IMR-90 (cell line): ENCODE measurements around the gene PRSS38. TPM values are rescaled to one million over a fixed set of nuclear protein-coding genes. Genes with fewer than 3 reads are reported as not detected.

Experiments used
- ATAC-seq: fragments of 200-7000 bp; cut with Tn5 transposase; 2 replicates; pipeline ENCODE4 v1.9.1; 2020; ENCODE audit warnings: low read depth, mild to moderate bottlenecking, moderate library complexity
- Bru-seq: library from RNA; stranded (reverse); fragments of 400-500 nt; gene quantifications from one replicate; lab custom pipeline; 2021; lab: Mats Ljungman, UMichigan
- BruChase-seq, 2 experiments: library from RNA; stranded (reverse); fragments of 400-500 nt; gene quantifications; one replicate each; lab custom pipeline; 2021; lab: Mats Ljungman, UMichigan
- BruUV-seq: library from RNA; stranded (reverse); fragments of 400-500 nt; replicated peaks from 2 replicates; lab custom pipeline; 2021; lab: Mats Ljungman, UMichigan
- CTCF ChIA-PET: fragments of 300-600 bp; formaldehyde crosslinking; extraction: SDS; loops from one replicate; lab custom pipeline; 2021; ENCODE audit warnings: antibody characterized with exemption; lab: Yijun Ruan, JAX
- POLR2A ChIA-PET: fragments of 300-600 bp; sonication (Branson Sonifier 250); formaldehyde crosslinking; loops from one replicate; lab custom pipeline; 2022; ENCODE audit warnings: antibody characterized with exemption; ENCODE audit not compliant: unreplicated experiment; lab: Charles Lee
- DNase-seq: peaks from one replicate; pipeline ENCODE4 v3.0.0; 2013
- H2AFZ ChIP-seq: replicated peaks from 2 replicates; pipeline ENCODE3; 2013; ENCODE audit warnings: low read length, mild to moderate bottlenecking; ENCODE audit not compliant: poor library complexity
- H2AK5ac ChIP-seq: 2 replicates; pipeline ENCODE4 v1.6.1; 2013; ENCODE audit warnings: low read depth, low read length, inconsistent platforms
- H2AK9ac ChIP-seq: replicated peaks from 2 replicates; pipeline ENCODE3; 2013; ENCODE audit warnings: mild to moderate bottlenecking, low read depth, low read length, moderate library complexity; ENCODE audit not compliant: poor library complexity
- H2BK120ac ChIP-seq: 2 replicates; pipeline ENCODE4 v1.6.1; 2013; ENCODE audit warnings: low read depth, low read length, inconsistent platforms
- H2BK15ac ChIP-seq: 3 replicates; pipeline ENCODE4 v1.6.1; 2013; ENCODE audit warnings: low read depth, low read length, inconsistent platforms
- H2BK20ac ChIP-seq: 2 replicates; pipeline ENCODE4 v1.6.1; 2013; ENCODE audit warnings: low read depth, mild to moderate bottlenecking, inconsistent platforms, low read length, moderate library complexity
- H2BK5ac ChIP-seq: 2 replicates; pipeline ENCODE4 v1.6.1; 2013; ENCODE audit warnings: mild to moderate bottlenecking, low read depth, low read length, inconsistent platforms; ENCODE audit not compliant: poor library complexity, severe bottlenecking
- H3K14ac ChIP-seq: replicated peaks from 2 replicates; pipeline ENCODE4 v1.6.1; 2013; ENCODE audit warnings: low read depth, low read length, inconsistent platforms
- H3K18ac ChIP-seq: 2 replicates; pipeline ENCODE4 v1.6.1; 2013; ENCODE audit warnings: low read depth, low read length, control low read depth
- H3K23ac ChIP-seq: 2 replicates; pipeline ENCODE4 v1.6.1; 2013; ENCODE audit warnings: low read depth, low read length, inconsistent platforms
- H3K27ac ChIP-seq: 2 replicates; pipeline ENCODE4 v1.5.1; 2013; ENCODE audit warnings: mild to moderate bottlenecking, control low read depth, low read length; ENCODE audit not compliant: insufficient read depth
- H3K27me3 ChIP-seq: 2 replicates; pipeline ENCODE4 v1.6.1; 2013; ENCODE audit warnings: low read length; ENCODE audit not compliant: control insufficient read depth, insufficient read depth
- H3K36me3 ChIP-seq: 2 replicates; pipeline ENCODE4 v1.6.1; 2013; ENCODE audit warnings: low read length, mixed read lengths; ENCODE audit not compliant: control insufficient read depth, insufficient read depth
- H3K4ac ChIP-seq: 2 replicates; pipeline ENCODE4 v1.6.1; 2013; ENCODE audit warnings: low read depth, low read length, inconsistent platforms
- H3K4me1 ChIP-seq: 2 replicates; pipeline ENCODE4 v1.6.1; 2013; ENCODE audit warnings: low read length, mixed read lengths; ENCODE audit not compliant: control insufficient read depth, insufficient read depth
- H3K4me2 ChIP-seq: 2 replicates; pipeline ENCODE4 v1.6.1; 2013; ENCODE audit warnings: low read depth, mild to moderate bottlenecking, control low read depth, low read length, moderate library complexity
- H3K4me3 ChIP-seq: 2 replicates; pipeline ENCODE4 v1.5.1; 2013; ENCODE audit warnings: low read depth, mild to moderate bottlenecking, control low read depth, low read length, moderate library complexity; ENCODE audit not compliant: insufficient read depth
- H3K56ac ChIP-seq: 2 replicates; pipeline ENCODE4 v1.6.1; 2013; ENCODE audit warnings: low read length, inconsistent platforms; ENCODE audit not compliant: insufficient read depth; ENCODE audit errors: extremely low read depth
- H3K79me1 ChIP-seq, 2 experiments: 2 replicates each; pipeline ENCODE4 v1.6.1; 2013; ENCODE audit warnings: low read length in 2 of 2, inconsistent platforms in 1 of 2, low read depth in 1 of 2
- H3K9ac ChIP-seq: 2 replicates; pipeline ENCODE4 v1.6.1; 2013; ENCODE audit warnings: low read depth, low read length, control low read depth
- H3K9me1 ChIP-seq: 2 replicates; pipeline ENCODE4 v1.6.1; 2013; ENCODE audit warnings: low read length, inconsistent platforms; ENCODE audit not compliant: insufficient read depth
- H3K9me3 ChIP-seq: 2 replicates; pipeline ENCODE4 v1.6.1; 2013; ENCODE audit warnings: low read length; ENCODE audit not compliant: control insufficient read depth, insufficient read depth
- H4K20me1 ChIP-seq: 2 replicates; pipeline ENCODE4 v1.6.1; 2013; ENCODE audit warnings: low read length, inconsistent platforms; ENCODE audit not compliant: insufficient read depth
- H4K5ac ChIP-seq: 2 replicates; pipeline ENCODE4 v1.6.1; 2013; ENCODE audit warnings: mild to moderate bottlenecking, low read depth, low read length, control low read depth
- H4K8ac ChIP-seq, 2 experiments: 2 replicates each; pipeline ENCODE4 v1.6.1; 2013; ENCODE audit warnings: low read depth in 2 of 2, low read length in 2 of 2, control low read depth in 1 of 2, inconsistent platforms in 1 of 2
- H4K91ac ChIP-seq: 2 replicates; pipeline ENCODE4 v1.6.1; 2013; ENCODE audit warnings: low read depth, low read length, inconsistent platforms; ENCODE audit not compliant: insufficient read depth
- CEBPB ChIP-seq: IDR thresholded peaks from 2 replicates; pipeline ENCODE4 v1.6.1; 2012; ENCODE audit warnings: low read depth, low read length, improper control_type of control experiment
- CHD1 ChIP-seq: IDR thresholded peaks from 2 replicates; pipeline ENCODE4 v1.6.1; 2012; ENCODE audit warnings: low read depth, low read length, improper control_type of control experiment
- ELK1 ChIP-seq: fragments of 150-350 bp; IDR thresholded peaks from 2 replicates; pipeline ENCODE4 v1.6.1; 2016; ENCODE audit warnings: low read depth, mild to moderate bottlenecking, low read length, moderate library complexity, borderline replicate concordance
- FOS ChIP-seq: fragments of 150-350 bp; IDR thresholded peaks from 2 replicates; pipeline ENCODE4 v1.6.1; 2016; ENCODE audit warnings: low read depth, low read length
- MAFK ChIP-seq: IDR thresholded peaks from 2 replicates; pipeline ENCODE4 v1.6.1; 2012; ENCODE audit warnings: low read depth, low read length, improper control_type of control experiment
- MAZ ChIP-seq: IDR thresholded peaks from 2 replicates; pipeline ENCODE4 v1.6.1; 2012; ENCODE audit warnings: low read depth, mild to moderate bottlenecking, low read length, improper control_type of control experiment, moderate library complexity, borderline replicate concordance
- MXI1 ChIP-seq: IDR thresholded peaks from 2 replicates; pipeline ENCODE4 v1.6.1; 2012; ENCODE audit warnings: low read depth, mild to moderate bottlenecking, low read length, moderate library complexity, borderline replicate concordance
- NFE2L2 ChIP-seq: fragments of 150-350 bp; IDR thresholded peaks from 2 replicates; pipeline ENCODE4 v1.6.1; 2016; ENCODE audit warnings: low read depth, mild to moderate bottlenecking, low read length
- POLR2A ChIP-seq: IDR thresholded peaks from 2 replicates; pipeline ENCODE4 v1.6.1; 2012; ENCODE audit warnings: mild to moderate bottlenecking, low read depth, low read length
- RAD21 ChIP-seq: IDR thresholded peaks from 2 replicates; pipeline ENCODE4 v1.6.1; 2012; ENCODE audit warnings: low read length, improper control_type of control experiment
- RCOR1 ChIP-seq: IDR thresholded peaks from 2 replicates; pipeline ENCODE4 v1.6.1; 2012; ENCODE audit warnings: mild to moderate bottlenecking, low read length, improper control_type of control experiment; ENCODE audit not compliant: insufficient replicate concordance
- RFX5 ChIP-seq: IDR thresholded peaks from 2 replicates; pipeline ENCODE4 v1.8.0; 2012; ENCODE audit warnings: low read depth, mild to moderate bottlenecking, low read length, moderate library complexity
- SMC3 ChIP-seq: fragments of 150-350 bp; IDR thresholded peaks from 2 replicates; pipeline ENCODE4 v1.6.1; 2016; ENCODE audit warnings: low read depth, mild to moderate bottlenecking, antibody characterized with exemption, low read length, moderate library complexity
- WGBS, 2 experiments: methylation state at CpG; one replicate each; pipeline versions ENCODE4 v1.1.5 to v1.1.7; 2013; ENCODE audit warnings: missing lambda C conversion rate in 2 of 2; ENCODE audit not compliant: insufficient read length in 1 of 2; ENCODE audit errors: extremely low coverage in 2 of 2; 5-methylcytosine and 5-hydroxymethylcytosine counted together
- dilution Hi-C: fragments of 300-500 bp; cut with HindIII; formaldehyde crosslinking; loops from one replicate; pipeline ENCODE4 v1.14.3; 2018; ENCODE audit warnings: low sequenced_read_pairs; ENCODE audit not compliant: unreplicated experiment
- in situ Hi-C: fragments of 300-500 bp; cut with MboI; formaldehyde crosslinking; loops from 3 replicates; pipeline ENCODE4 v1.14.3; 2019; ENCODE audit warnings: low sequenced_read_pairs, inconsistent platforms, mixed read lengths
- intact Hi-C: fragments of 100-400 bp; cut with micrococcal nuclease; formaldehyde crosslinking; loops from 2 replicates; pipeline ENCODE4 v1.10.0; 2022
- long read RNA-seq: library from polyadenylated mRNA; unstranded; transcript quantifications from one replicate; pipeline ENCODE4 v2.0.0, GENCODE V29; 2021; ENCODE audit not compliant: unreplicated experiment
- polyA plus RNA-seq, 3 experiments: library from polyadenylated mRNA; depleted of rRNA; stranded (reverse); fragments of >200 nt; gene quantifications; 2 replicates each; pipeline ENCODE4 v1.2.3, GENCODE V29; 2012; ENCODE audit warnings: low replicate concordance in 1 of 3
- total RNA-seq: library from RNA; depleted of rRNA; stranded (reverse); fragments of >200 nt; gene quantifications from 2 replicates; pipeline ENCODE4 v1.2.3, GENCODE V29; 2012; rRNA removed
- TF ChIP-seq, protein P1 (sequence below): conservative IDR thresholded peaks from 2 replicates; pipeline ENCODE4 v1.5.1; 2012; ENCODE audit warnings: mild to moderate bottlenecking, low read depth, low read length, improper control_type of control experiment

The PRSS38 gene
- total RNA-seq, result not detected in 2 replicates
- polyA plus RNA-seq (2012; rRNA removed), result not detected in 2 replicates
- not detected in 2 replicates for polyA plus RNA-seq (2012; cell fraction: cytosol; rRNA removed)
- polyA plus RNA-seq (2012; cell fraction: nucleus; rRNA removed; ENCODE audit: low replicate concordance), result not detected in 2 replicates
- Bru-seq, nascent RNA, result percentile 3 among the genes with signal in this experiment
- percentile 9 among the genes with signal in this experiment for BruChase-seq, experiment 1, labeled RNA remaining after a 6-hour chase
- BruChase-seq, experiment 2, labeled RNA remaining after a 2-hour chase, result percentile 13 among the genes with signal in this experiment
- long read RNA-seq, result 0 reads

- no TSS peak for BruUV-seq
- Histone ChIP-seq H3K27me3 (no peaks in the 10 kb centered on the region), H4K8ac (no peak within 1 kb of the TSS), H4K5ac (no peak within 1 kb of the TSS), H3K79me1 (no peaks in the 10 kb centered on the region), H2BK15ac (no peak within 1 kb of the TSS), H4K20me1 (no peaks in the 10 kb centered on the region), H3K4ac (no peak within 1 kb of the TSS), H3K9me3 (peaks cover 8% of the 10 kb centered on the region; the same call in 1 of the 2 replicates), H3K9ac (no peak within 1 kb of the TSS), H2BK20ac (no peak within 1 kb of the TSS), H2BK5ac (no peak within 1 kb of the TSS), H2AFZ (peak within 1 kb of the TSS; percentile 51), H3K18ac (no peak within 1 kb of the TSS), H3K36me3 (no peaks in the 10 kb centered on the region), H3K56ac (no peak within 1 kb of the TSS), H2BK120ac (no peak within 1 kb of the TSS), H3K4me2 (no peak within 1 kb of the TSS), H3K27ac (no peak within 1 kb of the TSS), H4K91ac (no peak within 1 kb of the TSS), H2AK5ac (no peak within 1 kb of the TSS), H3K4me1 (no peaks in the 10 kb centered on the region), H2AK9ac (no peak within 1 kb of the TSS), H3K23ac (no peak within 1 kb of the TSS), H3K14ac (no peak within 1 kb of the TSS), H3K4me3 (no peak within 1 kb of the TSS), H3K9me1 (no peaks in the 10 kb centered on the region)
- CTCF ChIA-PET, result no interaction called here
- in situ Hi-C loops, result no loop called here
- intact Hi-C loops, result no loop called here
- WGBS, 2 experiments, result 89% methylated on average over 21 of the region's 44 CpGs; no CpG with 5 or more reads in 1 of the 2 experiments
- DNase-seq, result no peak
- POLR2A ChIA-PET, result interaction anchor here (0.6 kb wide), 1 partner anchor 24 kb away, joined by 3 read pairs; no protein-coding TSS in a partner anchor
- dilution Hi-C loops, result no loop called here
- ATAC-seq, result no peak
- no peak for TF ChIP-seq POLR2A
- no peak for TF ChIP-seq RCOR1
- TF ChIP-seq RFX5, result no peak
- TF ChIP-seq CEBPB, result no peak
- no peak for TF ChIP-seq MXI1
- no peak for TF ChIP-seq CHD1
- no peak for TF ChIP-seq ELK1
- TF ChIP-seq FOS, result no peak
- no peak for TF ChIP-seq SMC3
- no peak for TF ChIP-seq NFE2L2
- TF ChIP-seq MAFK, result no peak
- TF ChIP-seq MAZ, result no peak
- no peak for TF ChIP-seq RAD21
- TF ChIP-seq, protein P1, sequence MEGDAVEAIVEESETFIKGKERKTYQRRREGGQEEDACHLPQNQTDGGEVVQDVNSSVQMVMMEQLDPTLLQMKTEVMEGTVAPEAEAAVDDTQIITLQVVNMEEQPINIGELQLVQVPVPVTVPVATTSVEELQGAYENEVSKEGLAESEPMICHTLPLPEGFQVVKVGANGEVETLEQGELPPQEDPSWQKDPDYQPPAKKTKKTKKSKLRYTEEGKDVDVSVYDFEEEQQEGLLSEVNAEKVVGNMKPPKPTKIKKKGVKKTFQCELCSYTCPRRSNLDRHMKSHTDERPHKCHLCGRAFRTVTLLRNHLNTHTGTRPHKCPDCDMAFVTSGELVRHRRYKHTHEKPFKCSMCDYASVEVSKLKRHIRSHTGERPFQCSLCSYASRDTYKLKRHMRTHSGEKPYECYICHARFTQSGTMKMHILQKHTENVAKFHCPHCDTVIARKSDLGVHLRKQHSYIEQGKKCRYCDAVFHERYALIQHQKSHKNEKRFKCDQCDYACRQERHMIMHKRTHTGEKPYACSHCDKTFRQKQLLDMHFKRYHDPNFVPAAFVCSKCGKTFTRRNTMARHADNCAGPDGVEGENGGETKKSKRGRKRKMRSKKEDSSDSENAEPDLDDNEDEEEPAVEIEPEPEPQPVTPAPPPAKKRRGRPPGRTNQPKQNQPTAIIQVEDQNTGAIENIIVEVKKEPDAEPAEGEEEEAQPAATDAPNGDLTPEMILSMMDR, result no peak
Measured at GRCh38 chr1:227815468-227816409, at the start of gene PRSS38. Gene PRSS38 (plus strand): TSS chr1:227815675. CDS start chr1:227815717, 42 bp downstream.
